Endothelial cell of umbilical vein (primary cell): ENCODE data around the gene FOCAD. TPM values are rescaled to one million over a fixed set of nuclear protein-coding genes. Genes with fewer than 3 reads are reported as not detected.

Experiments used
- BruUV-seq: library from RNA; stranded (reverse); fragments of 400-500 nt; replicated peaks from 2 replicates; lab custom pipeline; 2021; lab: Mats Ljungman, UMichigan
- CTCF ChIA-PET: fragments of 300-600, 350-600 bp; sonication (Branson Sonifier 250); formaldehyde crosslinking; loops from one replicate; lab custom pipeline; 2021; ENCODE audit warnings: antibody characterized with exemption, inconsistent platforms; lab: Charles Lee
- POLR2A ChIA-PET: fragments of 300-600, 350-600 bp; sonication (Branson Sonifier 250); formaldehyde crosslinking; loops from one replicate; lab custom pipeline; 2021; ENCODE audit warnings: antibody characterized with exemption, inconsistent platforms; lab: Charles Lee
- DNase-seq: peaks from one replicate; pipeline ENCODE4 v3.0.0-alpha.2; 2011; ENCODE audit warnings: low read depth, low spot score
- FAIRE-seq: peaks from 2 replicates; lab custom pipeline; 2011; peaks lifted over from hg19 to GRCh38; lab: Jason Lieb, UNC
- H2AFZ ChIP-seq: 2 replicates; pipeline ENCODE4 v1.6.0; 2012; ENCODE audit warnings: low read depth, low read length, control low read depth, inconsistent platforms
- H3K27ac ChIP-seq: 2 replicates; pipeline ENCODE4 v1.5.1; 2011; ENCODE audit warnings: low read depth, mild to moderate bottlenecking, control low read depth, low read length, moderate library complexity; ENCODE audit not compliant: insufficient read depth
- H3K27me3 ChIP-seq, 2 experiments: 2 replicates each; pipeline versions ENCODE4 v1.6.0 to v1.6.1; 2011; ENCODE audit warnings: low read length in 2 of 2, mixed read lengths in 1 of 2; ENCODE audit not compliant: control insufficient read depth in 2 of 2, insufficient read depth in 2 of 2
- H3K36me3 ChIP-seq, 2 experiments: 2 replicates in 1 of 2; 3 replicates in 1 of 2; pipeline ENCODE4 v1.5.1; 2011; ENCODE audit warnings: low read length in 2 of 2, mild to moderate bottlenecking in 1 of 2, moderate library complexity in 1 of 2; ENCODE audit not compliant: control insufficient read depth in 2 of 2, insufficient read depth in 2 of 2; ENCODE audit errors: extremely low read depth in 1 of 2
- H3K4me1 ChIP-seq: 3 replicates; pipeline ENCODE4 v1.5.1; 2011; ENCODE audit warnings: mild to moderate bottlenecking, low read length; ENCODE audit not compliant: control insufficient read depth, insufficient read depth; ENCODE audit errors: extremely low read depth
- H3K4me2 ChIP-seq: 2 replicates; pipeline ENCODE4 v1.6.1; 2011; ENCODE audit warnings: low read length, control low read depth, mixed read lengths; ENCODE audit not compliant: insufficient read depth
- H3K4me3 ChIP-seq, 3 experiments: fragments of 200-600 bp in 1 of 3; sonication (generic), shearing (Covaris generic) in 1 of 3; replicated peaks in 1 of 3; 2 replicates each; pipeline ENCODE4 v1.5.1; 2011 to 2016; ENCODE audit warnings: control low read depth in 3 of 3, low read length in 3 of 3, mild to moderate bottlenecking in 2 of 3, inconsistent platforms in 1 of 3, low read depth in 1 of 3, moderate library complexity in 1 of 3; ENCODE audit not compliant: insufficient read depth in 1 of 3
- H3K79me2 ChIP-seq: 2 replicates; pipeline ENCODE4 v1.6.0; 2012; ENCODE audit warnings: low read length, inconsistent platforms; ENCODE audit not compliant: control insufficient read depth, insufficient read depth
- H3K9ac ChIP-seq: replicated peaks from 2 replicates; pipeline ENCODE3; 2011; ENCODE audit warnings: low read length, control low read depth; ENCODE audit not compliant: insufficient read depth; ENCODE audit errors: extremely low read depth
- H3K9me1 ChIP-seq: replicated peaks from 3 replicates; pipeline ENCODE4 v1.6.0; 2011; ENCODE audit warnings: mild to moderate bottlenecking, low read length; ENCODE audit not compliant: control insufficient read depth, insufficient read depth; ENCODE audit errors: extremely low read depth
- H3K9me3 ChIP-seq: replicated peaks from 2 replicates; pipeline ENCODE4 v1.5.1; 2012; ENCODE audit warnings: low read length, inconsistent platforms; ENCODE audit not compliant: control insufficient read depth, insufficient read depth
- H4K20me1 ChIP-seq: replicated peaks from 2 replicates; pipeline ENCODE3; 2011; ENCODE audit warnings: mild to moderate bottlenecking, low read length; ENCODE audit not compliant: control insufficient read depth, insufficient read depth; ENCODE audit errors: extremely low read depth
- CTCF ChIP-seq, 2 donors: IDR thresholded peaks; 1 replicate in 1 of 2; 2 replicates in 1 of 2; pipeline ENCODE4 v1.5.1; 2011; ENCODE audit warnings: low read length in 2 of 2, mild to moderate bottlenecking in 2 of 2, moderate library complexity in 2 of 2, control low read depth in 1 of 2, inconsistent platforms in 1 of 2, low read depth in 1 of 2; ENCODE audit not compliant: insufficient read depth in 1 of 2; ENCODE audit errors: extremely low read depth in 1 of 2
- EZH2 ChIP-seq: IDR thresholded peaks from 2 replicates; pipeline ENCODE4 v1.6.1; 2012; ENCODE audit warnings: borderline replicate concordance, low read depth, mild to moderate bottlenecking, moderate library complexity, low read length, inconsistent platforms; ENCODE audit not compliant: severe bottlenecking
- FOS ChIP-seq: IDR thresholded peaks from 2 replicates; pipeline ENCODE4 v1.6.1; 2011; ENCODE audit warnings: mild to moderate bottlenecking, low read length, moderate library complexity, borderline replicate concordance; ENCODE audit not compliant: insufficient read depth
- JUN ChIP-seq: IDR thresholded peaks from 2 replicates; pipeline ENCODE4 v1.6.1; 2011; ENCODE audit warnings: borderline replicate concordance, low read depth; ENCODE audit not compliant: insufficient read length, insufficient read depth
- MYC ChIP-seq: IDR thresholded peaks from one replicate; pipeline ENCODE4 v1.6.1; 2011; ENCODE audit warnings: mild to moderate bottlenecking, low read depth, low read length
- POLR2A ChIP-seq: IDR thresholded peaks from 2 replicates; pipeline ENCODE4 v1.6.1; 2012; ENCODE audit warnings: low read depth, mild to moderate bottlenecking, control low read depth, low read length
- POLR2AphosphoS5 ChIP-seq: IDR thresholded peaks from 2 replicates; pipeline ENCODE4 v1.6.1; 2012; ENCODE audit warnings: low read depth, mild to moderate bottlenecking, control low read depth, low read length, moderate library complexity; ENCODE audit not compliant: insufficient read depth
- dilution Hi-C: fragments of 300-500 bp; cut with MboI; formaldehyde crosslinking; loops from one replicate; pipeline ENCODE4 v1.15.0; 2019; ENCODE audit warnings: low sequenced_read_pairs; ENCODE audit not compliant: extremely low pct_ligation_motif_present
- intact Hi-C: fragments of 100-400 bp; cut with micrococcal nuclease; formaldehyde crosslinking; loops from one replicate; pipeline ENCODE4 v1.10.0; 2022
- polyA plus RNA-seq, 4 experiments: library from polyadenylated mRNA; depleted of rRNA in 3 of 4; stranded (reverse) in 3 of 4; unstranded in 1 of 4; fragments of >200 nt; gene quantifications; 2 replicates each; pipeline versions ENCODE4 v1.2.1 to v1.2.3, GENCODE V29; 2011 to 2012; ENCODE audit warnings: missing spikeins in 1 of 4
- total RNA-seq: library from RNA; stranded (reverse); gene quantifications from 2 replicates; pipeline ENCODE4 v1.2.3, GENCODE V29; 2021

Gene FOCAD
- total and polyA plus RNA-seq, 2 donors (not counting 3 experiments of a cell fraction or from before 2014, with no cell fraction given), result 26.7 to 66.9 TPM

GRCh38 chr9:20904995-20905394 lies 220.9 kb downstream of the FOCAD start:
- Histone ChIP-seq H3K27me3 (no peaks in the 10 kb centered on the region), H3K9me3 (no peaks in the 10 kb centered on the region), H3K27ac (no peak overlapping the region), H3K4me2 (no peak overlapping the region), H2AFZ (no peak overlapping the region), H4K20me1 (no peaks in the 10 kb centered on the region), H3K36me3 (no peaks in the 10 kb centered on the region), H3K4me1 (peaks cover 19% of the 10 kb centered on the region), H3K79me2 (no peaks in the 10 kb centered on the region), H3K9me1 (no peaks in the 10 kb centered on the region), H3K4me3 (no peak overlapping the region), H3K9ac (no peak overlapping the region)
- POLR2A ChIA-PET, result no interaction called here
- dilution Hi-C loops (no loop called here), intact Hi-C loops (no loop called here)
- FAIRE-seq (no peak), DNase-seq (no peak)
- CTCF ChIA-PET, result interaction anchor here (0.8 to 1.5 kb wide), 4 partner anchors 18 to 220 kb away, joined by 3 to 5 read pairs (median 4); no protein-coding TSS in a partner anchor
- BruUV-seq, result no TSS peak
- no peak for TF ChIP-seq POLR2A
- no peak for TF ChIP-seq EZH2
- no peak for TF ChIP-seq FOS
- TF ChIP-seq POLR2AphosphoS5, result no peak
- no peak for TF ChIP-seq CTCF (IDR thresholded peaks at IDR 0.05; ENCODE audit: extremely low read depth in 1 of 2, insufficient read depth in 1 of 2, low read depth in 1 of 2, low read length in 2 of 2)
- TF ChIP-seq MYC, result no peak
- TF ChIP-seq JUN, result no peak
